ENCODE results near the gene ELMO3.
A peak's percentile ranks its signal among the peaks of the same experiment; 100 is the strongest.

The ELMO3 gene

GRCh38 chr16:67184995-67185650 is 13.8 kb upstream of the ELMO3 start (continued):
- TF ChIP-seq ZNF26 (tag by site-specific recombination; IDR thresholded peaks at IDR 0.05) (no peak), ZBTB20 (tag by site-specific recombination; IDR thresholded peaks at IDR 0.05) (no peak), HOXD13 (CRISPR knock-in tag; IDR thresholded peaks at IDR 0.05; ENCODE audit: borderline replicate concordance) (no peak), ZBTB48 (tag by site-specific recombination; IDR thresholded peaks at IDR 0.05) (0 out of 2 replicates have a peak, but pooled peaks have one; percentile 14), CTCF (tag by site-specific recombination; IDR thresholded peaks at IDR 0.05) (peak; percentile 92), SETDB1 (IDR thresholded peaks at IDR 0.05; ENCODE audit: insufficient read length, low read length) (no peak), ZNF561 (tag by site-specific recombination; IDR thresholded peaks at IDR 0.05; ENCODE audit: borderline replicate concordance) (peak; percentile 44; the same call in 1 of the 2 replicates), ZBTB17 (tag by site-specific recombination; IDR thresholded peaks at IDR 0.05) (peak; percentile 71), ZXDB (tag by site-specific recombination; IDR thresholded peaks at IDR 0.05) (0 out of 2 replicates have a peak, but pooled peaks have one; percentile 42), KLF16 (tag by site-specific recombination; IDR thresholded peaks at IDR 0.05) (0 out of 2 replicates have a peak, but pooled peaks have one; percentile 44), BCL11A (tag by site-specific recombination; IDR thresholded peaks at IDR 0.05; ENCODE audit: low read depth) (0 out of 2 replicates have a peak, but pooled peaks have one; percentile 19), ZNF654 (tag by site-specific recombination; IDR thresholded peaks at IDR 0.05; ENCODE audit: low read depth) (peak; percentile 51)
- TF ChIP-seq, protein P1, sequence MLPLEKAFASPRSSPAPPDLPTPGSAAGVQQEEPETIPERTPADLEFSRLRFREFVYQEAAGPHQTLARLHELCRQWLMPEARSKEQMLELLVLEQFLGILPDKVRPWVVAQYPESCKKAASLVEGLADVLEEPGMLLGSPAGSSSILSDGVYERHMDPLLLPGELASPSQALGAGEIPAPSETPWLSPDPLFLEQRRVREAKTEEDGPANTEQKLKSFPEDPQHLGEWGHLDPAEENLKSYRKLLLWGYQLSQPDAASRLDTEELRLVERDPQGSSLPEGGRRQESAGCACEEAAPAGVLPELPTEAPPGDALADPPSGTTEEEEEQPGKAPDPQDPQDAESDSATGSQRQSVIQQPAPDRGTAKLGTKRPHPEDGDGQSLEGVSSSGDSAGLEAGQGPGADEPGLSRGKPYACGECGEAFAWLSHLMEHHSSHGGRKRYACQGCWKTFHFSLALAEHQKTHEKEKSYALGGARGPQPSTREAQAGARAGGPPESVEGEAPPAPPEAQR (tag by site-specific recombination; IDR thresholded peaks at IDR 0.05), result no peak

DNA sequence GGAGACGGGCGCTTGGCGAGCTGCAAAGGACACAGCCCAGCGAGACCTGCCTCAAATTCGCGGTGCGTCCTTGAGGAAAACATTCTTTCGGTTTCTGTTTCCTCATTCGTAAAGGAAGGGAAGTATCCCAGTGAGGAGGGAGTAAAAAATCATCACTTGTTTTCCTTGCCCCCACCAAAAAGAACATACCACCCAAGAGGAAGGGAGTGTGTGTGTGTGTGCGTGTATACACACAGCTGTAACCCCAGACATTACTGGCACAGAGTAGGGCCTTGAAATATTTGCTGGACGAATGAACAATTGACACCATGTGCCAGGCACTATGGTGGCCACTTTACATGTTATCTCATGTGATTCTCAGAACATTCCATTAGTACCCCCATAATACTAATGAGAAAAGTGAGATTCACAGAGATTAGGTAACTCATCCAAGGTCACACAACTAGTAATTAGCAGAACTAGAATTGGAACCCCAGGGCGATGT is 13.2 kb upstream of the ELMO3 start:
- ChIA-PET POLR2A (interaction anchor here (1.0 kb wide), 1 partner anchor 75 kb away, joined by 3 read pairs; no protein-coding TSS in a partner anchor), CTCF (interaction anchor here (0.6 to 2.6 kb wide), 24 partner anchors 9 to 344 kb away, joined by 3 to 30 read pairs (median 4); partner anchors contain the start of gene CES3)
- Histone ChIP-seq H3K27ac (ENCODE audit: extremely low read depth, low read depth, low read length) (no peak overlapping the region), H3K9me3 (ENCODE audit: control insufficient read depth, insufficient read depth, low read depth, low read length) (no peaks in the 10 kb centered on the region), H3K4me3 (ENCODE audit: low read depth, low read length) (no peak overlapping the region), H3K36me3 (ENCODE audit: control insufficient read depth in 2 of 2, insufficient read depth in 1 of 2, low read length in 2 of 2) (peaks cover 0 to 8% of the 10 kb centered on the region in 2 experiments; a peak in 1 of 3 replicates), H3K4me1 (ENCODE audit: control insufficient read depth, insufficient read depth, low read length) (peaks cover 9% of the 10 kb centered on the region)
- no peak for TF ChIP-seq ZFHX2 (tag by site-specific recombination; conservative IDR thresholded peaks at IDR 0.05)
- no peak for TF ChIP-seq ZNF670 (tag by site-specific recombination; IDR thresholded peaks at IDR 0.05; ENCODE audit: low read depth)
- no peak for TF ChIP-seq ZNF174 (tag by site-specific recombination; IDR thresholded peaks at IDR 0.05)
- no peak for TF ChIP-seq ZNF266 (tag by site-specific recombination; IDR thresholded peaks at IDR 0.05; ENCODE audit: low read depth)
- TF ChIP-seq SP7 (tag by site-specific recombination; IDR thresholded peaks at IDR 0.05), result no peak
- no peak for TF ChIP-seq IKZF3 (tag by site-specific recombination; IDR thresholded peaks at IDR 0.05)
- no peak for TF ChIP-seq GLI4 (tag by site-specific recombination; IDR thresholded peaks at IDR 0.05)
- TF ChIP-seq ZNF394 (tag by site-specific recombination; IDR thresholded peaks at IDR 0.05; ENCODE audit: borderline replicate concordance), result 0 out of 2 replicates have a peak, but pooled peaks have one; percentile 18
- no peak for TF ChIP-seq ZXDB (tag by site-specific recombination; IDR thresholded peaks at IDR 0.05)
- TF ChIP-seq ZBTB21 (tag by site-specific recombination; IDR thresholded peaks at IDR 0.05), result no peak
- TF ChIP-seq, protein P2, sequence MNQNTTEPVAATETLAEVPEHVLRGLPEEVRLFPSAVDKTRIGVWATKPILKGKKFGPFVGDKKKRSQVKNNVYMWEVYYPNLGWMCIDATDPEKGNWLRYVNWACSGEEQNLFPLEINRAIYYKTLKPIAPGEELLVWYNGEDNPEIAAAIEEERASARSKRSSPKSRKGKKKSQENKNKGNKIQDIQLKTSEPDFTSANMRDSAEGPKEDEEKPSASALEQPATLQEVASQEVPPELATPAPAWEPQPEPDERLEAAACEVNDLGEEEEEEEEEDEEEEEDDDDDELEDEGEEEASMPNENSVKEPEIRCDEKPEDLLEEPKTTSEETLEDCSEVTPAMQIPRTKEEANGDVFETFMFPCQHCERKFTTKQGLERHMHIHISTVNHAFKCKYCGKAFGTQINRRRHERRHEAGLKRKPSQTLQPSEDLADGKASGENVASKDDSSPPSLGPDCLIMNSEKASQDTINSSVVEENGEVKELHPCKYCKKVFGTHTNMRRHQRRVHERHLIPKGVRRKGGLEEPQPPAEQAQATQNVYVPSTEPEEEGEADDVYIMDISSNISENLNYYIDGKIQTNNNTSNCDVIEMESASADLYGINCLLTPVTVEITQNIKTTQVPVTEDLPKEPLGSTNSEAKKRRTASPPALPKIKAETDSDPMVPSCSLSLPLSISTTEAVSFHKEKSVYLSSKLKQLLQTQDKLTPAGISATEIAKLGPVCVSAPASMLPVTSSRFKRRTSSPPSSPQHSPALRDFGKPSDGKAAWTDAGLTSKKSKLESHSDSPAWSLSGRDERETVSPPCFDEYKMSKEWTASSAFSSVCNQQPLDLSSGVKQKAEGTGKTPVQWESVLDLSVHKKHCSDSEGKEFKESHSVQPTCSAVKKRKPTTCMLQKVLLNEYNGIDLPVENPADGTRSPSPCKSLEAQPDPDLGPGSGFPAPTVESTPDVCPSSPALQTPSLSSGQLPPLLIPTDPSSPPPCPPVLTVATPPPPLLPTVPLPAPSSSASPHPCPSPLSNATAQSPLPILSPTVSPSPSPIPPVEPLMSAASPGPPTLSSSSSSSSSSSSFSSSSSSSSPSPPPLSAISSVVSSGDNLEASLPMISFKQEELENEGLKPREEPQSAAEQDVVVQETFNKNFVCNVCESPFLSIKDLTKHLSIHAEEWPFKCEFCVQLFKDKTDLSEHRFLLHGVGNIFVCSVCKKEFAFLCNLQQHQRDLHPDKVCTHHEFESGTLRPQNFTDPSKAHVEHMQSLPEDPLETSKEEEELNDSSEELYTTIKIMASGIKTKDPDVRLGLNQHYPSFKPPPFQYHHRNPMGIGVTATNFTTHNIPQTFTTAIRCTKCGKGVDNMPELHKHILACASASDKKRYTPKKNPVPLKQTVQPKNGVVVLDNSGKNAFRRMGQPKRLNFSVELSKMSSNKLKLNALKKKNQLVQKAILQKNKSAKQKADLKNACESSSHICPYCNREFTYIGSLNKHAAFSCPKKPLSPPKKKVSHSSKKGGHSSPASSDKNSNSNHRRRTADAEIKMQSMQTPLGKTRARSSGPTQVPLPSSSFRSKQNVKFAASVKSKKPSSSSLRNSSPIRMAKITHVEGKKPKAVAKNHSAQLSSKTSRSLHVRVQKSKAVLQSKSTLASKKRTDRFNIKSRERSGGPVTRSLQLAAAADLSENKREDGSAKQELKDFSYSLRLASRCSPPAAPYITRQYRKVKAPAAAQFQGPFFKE (tag by site-specific recombination; IDR thresholded peaks at IDR 0.05; ENCODE audit: borderline replicate concordance), result no peak
- no peak for TF ChIP-seq GLIS1 (tag by site-specific recombination; IDR thresholded peaks at IDR 0.05)
- no peak for TF ChIP-seq ZNF830 (tag by site-specific recombination; IDR thresholded peaks at IDR 0.05; ENCODE audit: low read depth)
- no peak for TF ChIP-seq ZNF473 (tag by site-specific recombination; IDR thresholded peaks at IDR 0.05)
